ENCODE measurements around the gene TEX44.

Gene TEX44

DNA sequence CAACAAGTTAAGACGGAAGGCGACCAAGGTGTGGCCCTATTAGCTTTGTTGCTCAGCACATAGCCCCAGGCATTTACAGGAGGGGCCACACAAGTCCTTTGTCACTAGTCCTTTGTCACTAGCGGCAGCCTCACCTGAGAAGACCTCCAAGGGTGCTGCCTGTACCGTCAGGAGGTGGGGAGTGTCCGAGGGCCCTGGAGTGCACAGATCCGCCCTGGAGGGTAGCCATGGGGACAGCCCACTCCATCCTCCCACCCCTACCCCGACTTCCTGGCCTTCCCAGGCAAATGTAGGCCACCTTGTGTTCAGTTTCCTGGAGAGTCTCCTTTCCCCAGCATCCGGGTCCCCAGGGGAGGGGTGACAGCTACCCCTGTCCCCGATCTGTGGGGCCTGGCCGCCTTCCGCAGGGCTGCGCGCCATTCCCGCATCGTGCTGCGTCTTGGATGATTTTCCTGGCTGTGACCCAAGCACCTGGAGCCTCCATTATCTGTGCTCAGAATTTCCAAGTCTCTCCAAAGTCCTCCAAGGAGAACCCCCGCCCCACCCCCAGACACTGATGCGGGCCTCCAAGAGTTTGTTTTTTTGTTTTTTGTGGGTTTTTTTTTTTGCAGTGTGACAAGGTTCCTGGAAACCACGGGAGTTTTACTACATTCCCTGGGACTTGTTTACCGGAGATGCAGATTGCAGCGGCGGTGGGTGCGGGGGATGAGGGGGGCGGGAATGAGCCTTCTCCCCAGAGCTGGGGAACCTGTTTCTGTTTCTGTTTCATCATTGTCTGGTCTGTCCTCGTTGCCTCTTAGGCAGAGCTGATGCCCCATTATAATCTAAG is 28.6 kb downstream of the TEX44 start:
- no peak for DNase-seq
- H3K36me3 ChIP-seq = no peaks in the 10 kb centered on the region
- H3K4me3 ChIP-seq (ENCODE audit: low read depth, low read length) = no peak overlapping the region
- no peak overlapping the region for H3K27ac ChIP-seq
- no peaks in the 10 kb centered on the region for H3K9me3 ChIP-seq (ENCODE audit: severe bottlenecking)
- TF ChIP-seq, protein P1, sequence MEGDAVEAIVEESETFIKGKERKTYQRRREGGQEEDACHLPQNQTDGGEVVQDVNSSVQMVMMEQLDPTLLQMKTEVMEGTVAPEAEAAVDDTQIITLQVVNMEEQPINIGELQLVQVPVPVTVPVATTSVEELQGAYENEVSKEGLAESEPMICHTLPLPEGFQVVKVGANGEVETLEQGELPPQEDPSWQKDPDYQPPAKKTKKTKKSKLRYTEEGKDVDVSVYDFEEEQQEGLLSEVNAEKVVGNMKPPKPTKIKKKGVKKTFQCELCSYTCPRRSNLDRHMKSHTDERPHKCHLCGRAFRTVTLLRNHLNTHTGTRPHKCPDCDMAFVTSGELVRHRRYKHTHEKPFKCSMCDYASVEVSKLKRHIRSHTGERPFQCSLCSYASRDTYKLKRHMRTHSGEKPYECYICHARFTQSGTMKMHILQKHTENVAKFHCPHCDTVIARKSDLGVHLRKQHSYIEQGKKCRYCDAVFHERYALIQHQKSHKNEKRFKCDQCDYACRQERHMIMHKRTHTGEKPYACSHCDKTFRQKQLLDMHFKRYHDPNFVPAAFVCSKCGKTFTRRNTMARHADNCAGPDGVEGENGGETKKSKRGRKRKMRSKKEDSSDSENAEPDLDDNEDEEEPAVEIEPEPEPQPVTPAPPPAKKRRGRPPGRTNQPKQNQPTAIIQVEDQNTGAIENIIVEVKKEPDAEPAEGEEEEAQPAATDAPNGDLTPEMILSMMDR (IDR thresholded peaks at IDR 0.05; ENCODE audit: low read depth, low read length) = no peak
- H3K27me3 ChIP-seq (ENCODE audit: insufficient read depth, low read depth, severe bottlenecking) = no peaks in the 10 kb centered on the region

DNA sequence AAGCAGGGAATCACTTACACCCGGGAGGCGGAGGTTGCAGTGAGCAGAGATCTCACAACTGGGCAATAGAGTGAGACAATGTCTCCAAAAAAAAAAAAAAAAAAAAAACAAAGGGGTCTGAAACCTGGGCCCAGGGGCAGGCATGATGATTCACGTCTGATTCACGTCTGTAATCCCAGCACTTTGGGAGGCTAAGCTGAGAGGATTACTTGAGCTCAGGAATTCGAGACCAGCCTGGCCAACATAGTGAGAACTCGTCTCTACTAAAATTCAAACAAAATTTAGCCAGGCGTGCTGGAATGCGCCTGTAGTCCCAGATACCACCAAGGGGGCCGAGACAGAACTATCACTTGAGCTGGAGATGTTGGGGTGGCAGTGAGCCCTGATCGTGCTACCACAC is 30.3 kb downstream of the TEX44 start:
- no peak for DNase-seq
- no peaks in the 10 kb centered on the region for H3K36me3 ChIP-seq
- no peak overlapping the region for H3K27ac ChIP-seq
- H3K9me3 ChIP-seq (ENCODE audit: severe bottlenecking) = no peaks in the 10 kb centered on the region
- TF ChIP-seq, protein P1 (IDR thresholded peaks at IDR 0.05; ENCODE audit: low read depth, low read length) = no peak
- H3K27me3 ChIP-seq (ENCODE audit: insufficient read depth, low read depth, severe bottlenecking) = no peaks in the 10 kb centered on the region
- no peak overlapping the region for H3K4me3 ChIP-seq (ENCODE audit: low read depth, low read length)

DNA sequence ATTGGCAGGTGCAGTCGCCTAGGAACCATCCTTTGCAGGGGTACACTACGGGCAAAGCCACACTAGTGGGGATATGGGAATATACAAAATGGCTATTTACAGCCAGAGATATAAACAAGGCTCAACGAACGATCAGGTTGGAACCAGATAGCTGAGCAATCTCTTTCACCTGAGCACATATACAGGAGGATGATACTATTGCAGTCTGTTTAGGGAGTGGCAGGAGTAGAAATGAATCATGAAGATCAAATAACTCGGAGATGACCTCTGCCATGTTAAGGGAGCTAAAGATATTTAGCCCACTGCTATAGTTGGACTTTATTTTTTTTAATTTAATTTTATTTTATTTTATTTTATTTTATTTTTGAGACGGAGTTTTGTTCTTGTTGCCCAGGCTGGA is 33.8 kb downstream of the TEX44 start:
- H3K27ac ChIP-seq = no peak overlapping the region

DNA sequence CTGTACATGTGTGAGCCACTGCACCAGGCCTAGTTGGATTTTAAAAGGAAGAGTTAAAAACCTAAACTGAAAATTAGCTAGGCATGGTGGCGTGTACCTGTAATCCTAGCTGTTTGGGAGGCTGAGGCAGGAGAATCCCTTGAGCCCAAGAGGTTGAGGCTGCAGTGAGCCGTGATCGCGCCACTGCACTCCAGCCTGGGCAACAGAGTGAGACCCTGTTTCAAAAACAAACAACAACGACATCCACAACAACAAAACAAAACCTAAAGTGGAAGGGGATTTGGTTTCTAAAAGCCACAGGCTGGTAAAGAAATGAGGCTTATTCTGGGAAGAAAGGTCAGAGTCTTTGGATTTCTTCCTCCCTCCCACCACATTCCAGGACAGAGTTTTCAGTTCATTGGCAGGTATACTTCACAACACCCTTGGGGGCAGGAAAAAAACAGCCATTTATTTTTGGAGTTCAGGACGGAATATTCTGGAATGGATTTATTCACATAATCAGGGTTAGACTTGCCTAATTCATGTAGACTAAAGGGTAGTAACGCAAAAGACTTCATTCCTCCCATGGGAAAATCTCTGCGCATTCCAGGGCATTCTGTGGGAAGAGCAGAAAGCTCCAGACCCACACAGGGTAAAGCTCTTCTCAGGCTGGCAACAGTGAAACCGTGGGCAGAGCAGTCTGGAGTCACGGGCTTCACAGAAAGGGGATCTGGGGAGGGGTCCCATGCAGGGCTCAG is 34.9 kb downstream of the TEX44 start:
- no peaks in the 10 kb centered on the region for H3K27me3 ChIP-seq (ENCODE audit: insufficient read depth, low read depth, severe bottlenecking)
- TF ChIP-seq, protein P1 (IDR thresholded peaks at IDR 0.05; ENCODE audit: low read depth, low read length) = no peak
- DNase-seq = no peak
- no peak overlapping the region for H3K27ac ChIP-seq
- H3K36me3 ChIP-seq = no peaks in the 10 kb centered on the region
- no peaks in the 10 kb centered on the region for H3K9me3 ChIP-seq (ENCODE audit: severe bottlenecking)
- H3K4me3 ChIP-seq (ENCODE audit: low read depth, low read length) = no peak overlapping the region

More for the DNA sequence above, 33.8 kb downstream of the TEX44 start:
- no peaks in the 10 kb centered on the region for H3K27me3 ChIP-seq (ENCODE audit: insufficient read depth, low read depth, severe bottlenecking)
- no peaks in the 10 kb centered on the region for H3K36me3 ChIP-seq
- no peak for DNase-seq
- TF ChIP-seq, protein P1 (IDR thresholded peaks at IDR 0.05; ENCODE audit: low read depth, low read length) = no peak
- no peaks in the 10 kb centered on the region for H3K9me3 ChIP-seq (ENCODE audit: severe bottlenecking)
- no peak overlapping the region for H3K4me3 ChIP-seq (ENCODE audit: low read depth, low read length)

DNA sequence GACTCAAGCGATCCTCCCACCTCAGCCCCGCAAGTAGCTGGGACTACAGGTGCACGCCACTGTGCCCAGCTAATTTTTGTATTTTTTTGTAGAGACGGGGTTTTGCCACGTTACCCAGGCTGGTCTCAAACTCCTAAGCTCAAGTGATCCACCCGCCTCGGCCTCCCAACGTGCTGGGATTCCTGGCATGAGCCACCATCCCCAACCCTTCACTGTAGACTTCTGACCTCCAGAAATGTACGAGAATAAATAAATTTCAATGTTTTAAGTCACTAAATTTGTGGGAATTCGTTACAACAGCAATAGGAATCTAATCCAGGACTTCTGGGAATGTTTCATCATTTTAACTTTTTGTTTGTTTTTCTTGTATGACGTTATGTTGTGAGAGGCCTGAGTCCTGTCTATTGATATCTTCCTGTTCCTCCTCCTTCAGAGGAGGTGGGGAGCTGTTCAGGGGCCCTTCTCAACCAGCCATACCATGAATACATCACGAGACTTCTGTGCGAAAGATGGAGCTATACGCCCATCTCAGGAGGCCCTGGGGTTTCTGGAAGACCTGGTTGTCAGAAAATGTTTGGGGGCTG is 40.0 kb downstream of the TEX44 start:
- H3K9me3 ChIP-seq (ENCODE audit: severe bottlenecking) = no peaks in the 10 kb centered on the region

More for the DNA sequence above, 40.0 kb downstream of the TEX44 start:
- Histone ChIP-seq H3K27me3 (ENCODE audit: insufficient read depth, low read depth, severe bottlenecking) (no peaks in the 10 kb centered on the region), H3K4me3 (ENCODE audit: low read depth, low read length) (no peak overlapping the region), H3K27ac (no peak overlapping the region), H3K36me3 (no peaks in the 10 kb centered on the region)
- DNase-seq = no peak
- TF ChIP-seq, protein P1 (IDR thresholded peaks at IDR 0.05; ENCODE audit: low read depth, low read length) = no peak

Measured in WERI-Rb-1 (cell line).